ENCODE data around the gene HIP1. TPM values are rescaled to one million over a fixed set of nuclear protein-coding genes. Genes with fewer than 3 reads are reported as not detected.
A peak's percentile ranks its signal among the peaks of the same experiment; 100 is the strongest.

Gene HIP1
- total and polyA plus RNA-seq, 2 of the 13 experiments (the other 11 are each of a cell fraction or from before 2014, with no cell fraction given) = 4.5 to 6.2 TPM

- TF ChIP-seq ZNF180 (CRISPR knock-in tag; IDR thresholded peaks at IDR 0.05; ENCODE audit: borderline replicate concordance, low read depth) = 0 out of 2 replicates have a peak, but pooled peaks have one; percentile 26
- no peak for TF ChIP-seq RBM39 (IDR thresholded peaks at IDR 0.05; ENCODE audit: low read depth, low read length, poor library complexity, severe bottlenecking)
- TF ChIP-seq ZSCAN31 (CRISPR knock-in tag; IDR thresholded peaks at IDR 0.05; ENCODE audit: low read depth) = peak; percentile 86
- TF ChIP-seq NFATC3 (CRISPR knock-in tag; IDR thresholded peaks at IDR 0.05) = no peak
- TF ChIP-seq ATM (IDR thresholded peaks at IDR 0.05; ENCODE audit: borderline replicate concordance) = no peak
- no peak for TF ChIP-seq ZFP36 (IDR thresholded peaks at IDR 0.05; ENCODE audit: borderline replicate concordance, low read depth, low read length, partially characterized antibody)
- TF ChIP-seq ZNF362 (CRISPR knock-in tag; IDR thresholded peaks at IDR 0.05; ENCODE audit: borderline replicate concordance) = peak; percentile 36; the same call in 1 of the 2 replicates
- TF ChIP-seq RARA (CRISPR knock-in tag; IDR thresholded peaks at IDR 0.05) = peak; percentile 85
- no peak for TF ChIP-seq ZNF672 (CRISPR knock-in tag; IDR thresholded peaks at IDR 0.05)
- TF ChIP-seq ISL2 (CRISPR knock-in tag; IDR thresholded peaks at IDR 0.05) = peak; percentile 85
- TF ChIP-seq ZBTB14 (CRISPR knock-in tag; IDR thresholded peaks at IDR 0.05) = peak; percentile 47; the same call in 1 of the 2 replicates
- TF ChIP-seq ZNF337 (CRISPR knock-in tag; IDR thresholded peaks at IDR 0.05; ENCODE audit: borderline replicate concordance, low read depth) = no peak
- peak; percentile 82 for TF ChIP-seq HDAC2 (CRISPR knock-in tag; IDR thresholded peaks at IDR 0.05)
- no peak for TF ChIP-seq CHD4 (IDR thresholded peaks at IDR 0.05; ENCODE audit: borderline replicate concordance, low read length)
- TF ChIP-seq PHB2 (IDR thresholded peaks at IDR 0.05; ENCODE audit: partially characterized antibody) = no peak
- TF ChIP-seq ZNF558 (CRISPR knock-in tag; IDR thresholded peaks at IDR 0.05; ENCODE audit: borderline replicate concordance) = no peak
- TF ChIP-seq ZBTB21 (CRISPR knock-in tag; IDR thresholded peaks at IDR 0.05) = no peak
- TF ChIP-seq ZNF138 (CRISPR knock-in tag; IDR thresholded peaks at IDR 0.05; ENCODE audit: low read depth) = no peak
- no peak for TF ChIP-seq SETDB1 (CRISPR knock-in tag; IDR thresholded peaks at IDR 0.05; ENCODE audit: borderline replicate concordance)
- TF ChIP-seq TEAD2 (CRISPR knock-in tag; IDR thresholded peaks at IDR 0.05) = no peak; the same call in none of the 2 replicates
- TF ChIP-seq TAF1 (CRISPR knock-in tag; IDR thresholded peaks at IDR 0.05) = peak; percentile 49; the same call in 1 of the 2 replicates
- no peak for TF ChIP-seq ZNF569 (CRISPR knock-in tag; IDR thresholded peaks at IDR 0.05; ENCODE audit: borderline replicate concordance)
- TF ChIP-seq, protein P1, sequence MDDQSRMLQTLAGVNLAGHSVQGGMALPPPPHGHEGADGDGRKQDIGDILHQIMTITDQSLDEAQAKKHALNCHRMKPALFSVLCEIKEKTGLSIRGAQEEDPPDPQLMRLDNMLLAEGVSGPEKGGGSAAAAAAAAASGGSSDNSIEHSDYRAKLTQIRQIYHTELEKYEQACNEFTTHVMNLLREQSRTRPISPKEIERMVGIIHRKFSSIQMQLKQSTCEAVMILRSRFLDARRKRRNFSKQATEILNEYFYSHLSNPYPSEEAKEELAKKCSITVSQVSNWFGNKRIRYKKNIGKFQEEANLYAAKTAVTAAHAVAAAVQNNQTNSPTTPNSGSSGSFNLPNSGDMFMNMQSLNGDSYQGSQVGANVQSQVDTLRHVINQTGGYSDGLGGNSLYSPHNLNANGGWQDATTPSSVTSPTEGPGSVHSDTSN (CRISPR knock-in tag; IDR thresholded peaks at IDR 0.05; ENCODE audit: borderline replicate concordance) = no peak
- TF ChIP-seq ARHGAP35 (CRISPR knock-in tag; IDR thresholded peaks at IDR 0.05; ENCODE audit: borderline replicate concordance) = no peak
- TF ChIP-seq FOXC1 (CRISPR knock-in tag; IDR thresholded peaks at IDR 0.05; ENCODE audit: borderline replicate concordance) = 0 out of 2 replicates have a peak, but pooled peaks have one; percentile 58
Measured at GRCh38 chr7:75688200-75689136, 50.3 kb downstream of the HIP1 start (continued).

Measured in HepG2 (cell line).